SK-N-SH treated with all-trans-retinoic acid at 6 μM for 48 hours (cell line): ENCODE measurements around the gene ERVMER34-1.

Experiments used
- GLIS3 ChIP-seq: fragments of 250-450 bp; sonication (Bioruptor Pico); IDR thresholded peaks from 2 replicates; pipeline ENCODE4 v1.5.0; 2020; ENCODE audit warnings: mild to moderate bottlenecking, moderate library complexity
- ISL1 ChIP-seq: fragments of 250-450 bp; sonication (Bioruptor Pico); IDR thresholded peaks from 2 replicates; pipeline ENCODE4 v2.1.2; 2022; ENCODE audit warnings: mild to moderate bottlenecking, moderate library complexity
- SNAI2 ChIP-seq: fragments of 250-450 bp; sonication (Bioruptor Pico); IDR thresholded peaks from 2 replicates; pipeline ENCODE4 v1.5.0; 2020; ENCODE audit warnings: mild to moderate bottlenecking, moderate library complexity
- TOX ChIP-seq: fragments of 250-450 bp; sonication (Bioruptor Pico); IDR thresholded peaks from 2 replicates; pipeline ENCODE4 v1.8.0; 2021; ENCODE audit warnings: mild to moderate bottlenecking, moderate library complexity, borderline replicate concordance
- ZC3H10 ChIP-seq: fragments of 250-450 bp; sonication (Bioruptor Pico); IDR thresholded peaks from 2 replicates; pipeline ENCODE4 v1.5.1; 2021; ENCODE audit warnings: mild to moderate bottlenecking, moderate library complexity
- ZFP3 ChIP-seq: fragments of 250-450 bp; sonication (Bioruptor Pico); IDR thresholded peaks from 2 replicates; pipeline ENCODE4 v1.5.0; 2020; ENCODE audit warnings: mild to moderate bottlenecking, moderate library complexity
- ZNF70 ChIP-seq: fragments of 450-650 bp; formaldehyde crosslinking; IDR thresholded peaks from 2 replicates; pipeline ENCODE4 v1.5.0; 2020; ENCODE audit warnings: mild to moderate bottlenecking, moderate library complexity
- TF ChIP-seq, protein P1 (sequence below): fragments of 250-450 bp; sonication (Bioruptor Pico); IDR thresholded peaks from 2 replicates; pipeline ENCODE4 v1.8.0; 2020; ENCODE audit warnings: mild to moderate bottlenecking, moderate library complexity, borderline replicate concordance
- TF ChIP-seq, protein P2 (sequence below): fragments of 250-450 bp; sonication (Bioruptor Pico); IDR thresholded peaks from 2 replicates; pipeline ENCODE4 v1.5.1; 2020; ENCODE audit warnings: low read depth, mild to moderate bottlenecking, moderate library complexity
- TF ChIP-seq, protein P3 (sequence below): fragments of 250-450 bp; sonication (Bioruptor Pico); IDR thresholded peaks from 2 replicates; pipeline ENCODE4 v1.5.1; 2021; ENCODE audit warnings: mild to moderate bottlenecking, moderate library complexity

DNA sequence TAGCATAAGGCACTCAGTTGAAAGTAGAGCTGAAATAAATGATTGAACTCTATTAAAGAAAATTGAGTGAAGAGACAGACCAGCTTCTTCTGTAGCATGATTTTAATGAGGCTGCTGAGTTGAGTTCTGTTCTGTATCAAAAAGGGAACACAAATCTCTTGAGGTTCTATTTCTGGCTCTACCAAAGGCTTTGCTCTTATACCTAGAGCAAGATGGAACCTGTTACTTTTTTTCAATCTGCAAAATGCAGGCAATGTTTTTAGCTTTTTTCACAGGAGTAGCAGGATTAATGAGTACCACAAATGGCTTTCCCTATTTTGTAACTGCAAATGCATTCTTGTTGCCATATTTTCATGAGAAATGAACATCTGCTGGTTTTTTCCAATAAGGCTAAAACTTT, 4.2 kb upstream of the ERVMER34-1 start:
- TF ChIP-seq TOX (CRISPR knock-in tag) (no peak), ISL1 (no peak), GLIS3 (CRISPR knock-in tag) (no peak), ZNF70 (no peak), ZC3H10 (CRISPR knock-in tag) (no peak), SNAI2 (CRISPR knock-in tag) (no peak), ZFP3 (CRISPR knock-in tag) (no peak)
- TF ChIP-seq, protein P1, sequence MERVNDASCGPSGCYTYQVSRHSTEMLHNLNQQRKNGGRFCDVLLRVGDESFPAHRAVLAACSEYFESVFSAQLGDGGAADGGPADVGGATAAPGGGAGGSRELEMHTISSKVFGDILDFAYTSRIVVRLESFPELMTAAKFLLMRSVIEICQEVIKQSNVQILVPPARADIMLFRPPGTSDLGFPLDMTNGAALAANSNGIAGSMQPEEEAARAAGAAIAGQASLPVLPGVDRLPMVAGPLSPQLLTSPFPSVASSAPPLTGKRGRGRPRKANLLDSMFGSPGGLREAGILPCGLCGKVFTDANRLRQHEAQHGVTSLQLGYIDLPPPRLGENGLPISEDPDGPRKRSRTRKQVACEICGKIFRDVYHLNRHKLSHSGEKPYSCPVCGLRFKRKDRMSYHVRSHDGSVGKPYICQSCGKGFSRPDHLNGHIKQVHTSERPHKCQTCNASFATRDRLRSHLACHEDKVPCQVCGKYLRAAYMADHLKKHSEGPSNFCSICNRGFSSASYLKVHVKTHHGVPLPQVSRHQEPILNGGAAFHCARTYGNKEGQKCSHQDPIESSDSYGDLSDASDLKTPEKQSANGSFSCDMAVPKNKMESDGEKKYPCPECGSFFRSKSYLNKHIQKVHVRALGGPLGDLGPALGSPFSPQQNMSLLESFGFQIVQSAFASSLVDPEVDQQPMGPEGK (CRISPR knock-in tag), result no peak
- TF ChIP-seq, protein P2, sequence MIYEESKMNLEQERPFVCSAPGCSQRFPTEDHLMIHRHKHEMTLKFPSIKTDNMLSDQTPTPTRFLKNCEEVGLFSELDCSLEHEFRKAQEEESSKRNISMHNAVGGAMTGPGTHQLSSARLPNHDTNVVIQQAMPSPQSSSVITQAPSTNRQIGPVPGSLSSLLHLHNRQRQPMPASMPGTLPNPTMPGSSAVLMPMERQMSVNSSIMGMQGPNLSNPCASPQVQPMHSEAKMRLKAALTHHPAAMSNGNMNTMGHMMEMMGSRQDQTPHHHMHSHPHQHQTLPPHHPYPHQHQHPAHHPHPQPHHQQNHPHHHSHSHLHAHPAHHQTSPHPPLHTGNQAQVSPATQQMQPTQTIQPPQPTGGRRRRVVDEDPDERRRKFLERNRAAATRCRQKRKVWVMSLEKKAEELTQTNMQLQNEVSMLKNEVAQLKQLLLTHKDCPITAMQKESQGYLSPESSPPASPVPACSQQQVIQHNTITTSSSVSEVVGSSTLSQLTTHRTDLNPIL (CRISPR knock-in tag), result no peak
- TF ChIP-seq, protein P3, sequence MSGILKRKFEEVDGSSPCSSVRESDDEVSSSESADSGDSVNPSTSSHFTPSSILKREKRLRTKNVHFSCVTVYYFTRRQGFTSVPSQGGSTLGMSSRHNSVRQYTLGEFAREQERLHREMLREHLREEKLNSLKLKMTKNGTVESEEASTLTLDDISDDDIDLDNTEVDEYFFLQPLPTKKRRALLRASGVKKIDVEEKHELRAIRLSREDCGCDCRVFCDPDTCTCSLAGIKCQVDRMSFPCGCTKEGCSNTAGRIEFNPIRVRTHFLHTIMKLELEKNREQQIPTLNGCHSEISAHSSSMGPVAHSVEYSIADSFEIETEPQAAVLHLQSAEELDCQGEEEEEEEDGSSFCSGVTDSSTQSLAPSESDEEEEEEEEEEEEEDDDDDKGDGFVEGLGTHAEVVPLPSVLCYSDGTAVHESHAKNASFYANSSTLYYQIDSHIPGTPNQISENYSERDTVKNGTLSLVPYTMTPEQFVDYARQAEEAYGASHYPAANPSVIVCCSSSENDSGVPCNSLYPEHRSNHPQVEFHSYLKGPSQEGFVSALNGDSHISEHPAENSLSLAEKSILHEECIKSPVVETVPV (CRISPR knock-in tag), result no peak
